Esophagus muscularis mucosa (tissue), 4 donors: ENCODE results near the gene GLS. TPM values are rescaled to one million over a fixed set of nuclear protein-coding genes. Genes with fewer than 3 reads are reported as not detected.

Experiments used
- DNase-seq: peaks from one replicate; pipeline ENCODE4 v3.0.0-alpha.2; 2017; ENCODE audit errors: extremely low spot score
- H3K27ac ChIP-seq, 4 donors: fragments of 200-600 bp; sonication (generic); replicated peaks in 1 of 4; 1 replicate in 3 of 4; 2 replicates in 1 of 4; pipeline ENCODE4 v1.5.1; 2016 to 2019; ENCODE audit warnings: mild to moderate bottlenecking in 1 of 4
- H3K27me3 ChIP-seq, 4 donors: fragments of 200-600 bp; sonication (generic); one replicate each; pipeline versions ENCODE4 v1.5.1 to v1.6.0; 2016 to 2019
- H3K36me3 ChIP-seq, 4 donors: fragments of 200-600 bp; sonication (generic); one replicate each; pipeline ENCODE4 v1.5.1; 2016 to 2019
- H3K4me1 ChIP-seq, 4 donors: fragments of 200-600 bp; sonication (generic); one replicate each; pipeline ENCODE4 v1.5.1; 2016 to 2019
- H3K4me3 ChIP-seq, 4 donors: fragments of 200-600 bp; sonication (generic); 1 replicate in 2 of 4; 2 replicates in 2 of 4; pipeline ENCODE4 v1.5.1; 2016 to 2019; ENCODE audit warnings: mild to moderate bottlenecking in 4 of 4, moderate library complexity in 1 of 4
- H3K9me3 ChIP-seq, 4 donors: fragments of 200-600 bp; sonication (generic); 1 replicate in 3 of 4; 2 replicates in 1 of 4; pipeline ENCODE4 v1.5.1; 2016 to 2019
- EP300 ChIP-seq: sonication (generic); formaldehyde crosslinking; IDR thresholded peaks from one replicate; pipeline ENCODE4 v1.6.1; 2017; ENCODE audit warnings: antibody characterized with exemption
- POLR2A ChIP-seq: fragments of 450-650 bp; IDR thresholded peaks from one replicate; pipeline ENCODE4 v1.6.1; 2017; ENCODE audit warnings: antibody characterized with exemption, moderate library complexity, mild to moderate bottlenecking, low read depth
- POLR2AphosphoS5 ChIP-seq, 2 donors: sonication (generic); formaldehyde crosslinking; IDR thresholded peaks; one replicate each; pipeline ENCODE4 v1.6.1; 2017; ENCODE audit warnings: antibody characterized with exemption in 2 of 2
- WGBS: methylation state at CpG from one replicate; pipeline ENCODE4 v1.1.5; 2018; 5-methylcytosine and 5-hydroxymethylcytosine counted together
- intact Hi-C: fragments of 100-400 bp; cut with DNase I; formaldehyde crosslinking; loops from one replicate; pipeline ENCODE4 v1.15.1; 2023
- total RNA-seq, 4 donors: library from RNA; depleted of rRNA; stranded (reverse); fragments of >200 nt; gene quantifications; one replicate each; pipeline versions ENCODE4 v1.1.0 to v1.2.1, GENCODE V29; 2016
- TF ChIP-seq, protein P1 (sequence below), 3 experiments: fragments of 200-600 bp in 2 of 3; fragments of 450-650 bp in 1 of 3; sonication (generic) in 2 of 3; IDR thresholded peaks; one replicate each; pipeline ENCODE4 v1.5.1; 2017 to 2019; ENCODE audit warnings: antibody characterized with exemption in 3 of 3, mild to moderate bottlenecking in 2 of 3, moderate library complexity in 1 of 3

GLS gene
- total RNA-seq, 4 donors from 2014 or later = 93.6 to 125 (median 94.0) TPM

DNA sequence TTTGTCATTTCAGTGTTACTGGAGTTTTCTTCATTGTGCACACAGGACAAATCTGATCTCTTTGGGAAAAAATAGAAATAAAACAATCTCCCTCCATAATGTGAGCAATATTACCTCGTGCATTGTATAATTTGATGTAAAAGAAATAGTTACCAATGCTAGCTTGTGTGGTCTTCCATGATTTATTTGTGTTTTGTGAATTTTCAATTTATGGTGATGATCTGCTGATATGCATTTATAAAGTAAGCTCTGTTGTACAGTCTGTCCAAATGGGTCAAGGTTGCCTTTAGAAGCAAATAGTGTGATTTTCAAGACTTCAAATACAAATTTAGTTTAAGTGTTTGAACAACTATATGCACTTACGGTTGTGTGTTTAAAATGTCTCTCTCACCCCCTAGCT is 82.5 kb downstream of the GLS start:
- no peak for TF ChIP-seq EP300
- TF ChIP-seq, protein P1, sequence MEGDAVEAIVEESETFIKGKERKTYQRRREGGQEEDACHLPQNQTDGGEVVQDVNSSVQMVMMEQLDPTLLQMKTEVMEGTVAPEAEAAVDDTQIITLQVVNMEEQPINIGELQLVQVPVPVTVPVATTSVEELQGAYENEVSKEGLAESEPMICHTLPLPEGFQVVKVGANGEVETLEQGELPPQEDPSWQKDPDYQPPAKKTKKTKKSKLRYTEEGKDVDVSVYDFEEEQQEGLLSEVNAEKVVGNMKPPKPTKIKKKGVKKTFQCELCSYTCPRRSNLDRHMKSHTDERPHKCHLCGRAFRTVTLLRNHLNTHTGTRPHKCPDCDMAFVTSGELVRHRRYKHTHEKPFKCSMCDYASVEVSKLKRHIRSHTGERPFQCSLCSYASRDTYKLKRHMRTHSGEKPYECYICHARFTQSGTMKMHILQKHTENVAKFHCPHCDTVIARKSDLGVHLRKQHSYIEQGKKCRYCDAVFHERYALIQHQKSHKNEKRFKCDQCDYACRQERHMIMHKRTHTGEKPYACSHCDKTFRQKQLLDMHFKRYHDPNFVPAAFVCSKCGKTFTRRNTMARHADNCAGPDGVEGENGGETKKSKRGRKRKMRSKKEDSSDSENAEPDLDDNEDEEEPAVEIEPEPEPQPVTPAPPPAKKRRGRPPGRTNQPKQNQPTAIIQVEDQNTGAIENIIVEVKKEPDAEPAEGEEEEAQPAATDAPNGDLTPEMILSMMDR (IDR thresholded peaks at IDR 0.05) = no peak
- no peak for TF ChIP-seq POLR2A
- TF ChIP-seq POLR2AphosphoS5 (IDR thresholded peaks at IDR 0.05) = no peak
- no peaks in the 10 kb centered on the region for H3K27me3 ChIP-seq
- intact Hi-C loops = loop anchor here (10.0 kb wide), 1 partner anchor 178 kb away; no protein-coding TSS in a partner anchor
- H3K27ac ChIP-seq = no peak overlapping the region
- no peak overlapping the region for H3K4me3 ChIP-seq
- H3K9me3 ChIP-seq = no peaks in the 10 kb centered on the region
- peaks cover 0 to 73% (median 30%) of the 10 kb centered on the region in 4 donors for H3K36me3 ChIP-seq
- H3K4me1 ChIP-seq = no peaks in the 10 kb centered on the region
- 90% methylated on average over 2 of the region's 2 CpGs for WGBS
- no peak for DNase-seq

DNA sequence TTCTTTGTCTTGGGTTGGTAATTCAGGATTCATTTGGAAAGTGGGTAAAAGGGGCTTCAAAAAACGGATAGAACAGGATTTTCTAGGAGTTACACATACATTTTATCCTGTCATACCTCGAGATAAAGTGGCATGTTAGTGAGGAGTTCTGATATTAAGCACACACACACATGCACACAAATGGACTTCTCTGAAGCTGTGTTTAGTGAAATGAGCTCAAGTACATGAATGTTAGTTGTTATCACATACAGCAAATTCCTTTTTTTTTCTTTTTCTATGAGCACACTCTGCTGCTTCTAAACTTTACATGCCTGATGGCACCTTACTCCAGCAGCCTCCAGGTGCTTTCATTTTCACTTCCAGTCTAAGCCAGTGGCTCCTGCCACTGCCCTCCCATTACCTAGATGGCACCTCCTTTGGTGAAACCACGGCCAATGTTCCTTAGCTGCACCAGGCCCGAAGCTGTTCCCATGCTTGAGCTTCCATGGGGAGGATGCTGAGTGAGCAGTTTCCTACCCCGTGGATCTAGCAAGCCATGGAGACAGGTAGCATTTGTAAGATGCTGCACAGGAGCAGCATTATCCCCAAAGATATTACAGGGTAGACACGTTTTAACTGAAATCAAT is 83.7 kb downstream of the GLS start:
- no peaks in the 10 kb centered on the region for H3K9me3 ChIP-seq
- H3K4me1 ChIP-seq = no peaks in the 10 kb centered on the region
- no peak overlapping the region for H3K4me3 ChIP-seq
- peaks cover 2 to 84% (median 40%) of the 10 kb centered on the region in 4 donors for H3K36me3 ChIP-seq
- H3K27ac ChIP-seq = no peak overlapping the region
- WGBS = 87% methylated on average over 6 of the region's 6 CpGs
- no peak for DNase-seq
- TF ChIP-seq POLR2A (no peak), EP300 (no peak), POLR2AphosphoS5 (IDR thresholded peaks at IDR 0.05) (no peak)
- TF ChIP-seq, protein P1 (IDR thresholded peaks at IDR 0.05) = no peak
- intact Hi-C loops = loop anchor here (10.0 kb wide), 1 partner anchor 179 kb away; no protein-coding TSS in a partner anchor
- no peaks in the 10 kb centered on the region for H3K27me3 ChIP-seq

DNA sequence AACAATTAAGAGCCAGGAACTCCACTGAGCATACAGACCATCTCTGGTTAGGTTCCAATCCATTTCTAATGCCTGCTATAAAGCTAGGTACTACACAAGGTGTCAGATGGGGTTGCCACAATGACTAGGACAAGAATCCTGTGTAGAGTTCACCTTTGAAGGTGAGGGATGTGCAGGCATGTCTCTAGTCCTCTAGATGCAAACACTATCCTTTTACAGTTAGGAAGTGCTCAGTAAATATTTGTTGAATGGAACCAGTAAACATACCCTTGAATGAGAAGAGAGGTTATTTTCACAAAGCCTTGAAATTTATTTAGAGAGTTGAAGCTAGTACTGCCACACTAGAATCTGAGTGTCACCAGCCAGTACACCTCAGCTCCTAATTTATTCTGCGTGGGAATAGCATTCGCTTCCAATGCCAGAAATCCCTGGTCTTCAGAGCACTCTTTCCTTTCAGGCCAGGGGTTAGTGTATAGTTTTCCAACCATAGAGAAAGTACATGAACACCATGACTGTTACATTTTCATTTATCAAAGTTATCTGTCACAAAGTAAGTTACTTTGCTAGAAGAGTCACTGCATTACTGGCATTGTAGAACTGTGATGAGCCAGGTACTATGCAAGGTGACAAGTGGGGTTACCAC is 85.1 kb downstream of the GLS start:
- Histone ChIP-seq H3K27ac (no peak overlapping the region), H3K27me3 (no peaks in the 10 kb centered on the region), H3K4me3 (no peak overlapping the region), H3K36me3 (peaks cover 16 to 88% (median 54%) of the 10 kb centered on the region in 4 donors), H3K9me3 (no peaks in the 10 kb centered on the region), H3K4me1 (no peaks in the 10 kb centered on the region)
- 93% methylated on average over 2 of the region's 2 CpGs for WGBS
- no peak for TF ChIP-seq POLR2AphosphoS5 (IDR thresholded peaks at IDR 0.05)
- no peak for TF ChIP-seq POLR2A
- TF ChIP-seq EP300 = no peak
- TF ChIP-seq, protein P1 (IDR thresholded peaks at IDR 0.05) = no peak
- no peak for DNase-seq
- intact Hi-C loops = loop anchor here (10.0 kb wide), 1 partner anchor 181 kb away; no protein-coding TSS in a partner anchor

DNA sequence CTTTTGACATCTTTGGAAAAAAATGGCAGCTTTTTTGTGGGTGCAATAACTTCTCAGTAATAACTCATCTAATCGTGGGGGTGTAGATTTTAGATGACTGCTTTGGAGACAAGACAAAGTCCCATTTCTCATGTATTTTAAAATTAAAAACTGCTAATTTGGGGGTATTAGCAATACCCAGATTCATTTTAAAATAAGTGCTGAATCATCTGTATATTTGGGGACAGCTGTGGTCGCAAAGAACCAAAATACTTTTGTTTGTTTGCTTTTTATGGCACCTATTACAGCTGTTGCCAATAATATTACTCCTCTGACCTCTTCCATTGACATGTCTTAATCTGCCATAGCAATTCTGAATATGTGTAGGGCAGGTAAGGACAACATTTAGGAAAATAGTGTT is 87.9 kb downstream of the GLS start:
- Histone ChIP-seq H3K4me1 (peaks cover 0 to 5% (median 0%) of the 10 kb centered on the region in 4 donors), H3K27me3 (no peaks in the 10 kb centered on the region), H3K27ac (no peak overlapping the region), H3K36me3 (peaks cover 21 to 94% (median 66%) of the 10 kb centered on the region in 4 donors), H3K4me3 (no peak overlapping the region), H3K9me3 (no peaks in the 10 kb centered on the region)
- intact Hi-C loops = loop anchor here (10.0 kb wide), 1 partner anchor 184 kb away; no protein-coding TSS in a partner anchor
- DNase-seq = no peak
- no peak for TF ChIP-seq POLR2AphosphoS5 (IDR thresholded peaks at IDR 0.05)
- TF ChIP-seq POLR2A = no peak
- TF ChIP-seq, protein P1 (IDR thresholded peaks at IDR 0.05) = no peak
- TF ChIP-seq EP300 = no peak
- WGBS = 90% methylated on average over 2 of the region's 2 CpGs
